Stomach (tissue), 4 donors: Measurements from ENCODE around the gene MAP3K14.

Experiments used
- EP300 ChIP-seq: sonication (generic); formaldehyde crosslinking; IDR thresholded peaks from one replicate; pipeline ENCODE4 v1.6.1; 2017; ENCODE audit warnings: antibody characterized with exemption
- POLR2A ChIP-seq, 4 donors: fragments of 450-650 bp; IDR thresholded peaks; one replicate each; pipeline ENCODE4 v1.6.1; 2016; ENCODE audit warnings: antibody characterized with exemption in 4 of 4, control low read depth in 2 of 4, mild to moderate bottlenecking in 1 of 4, moderate library complexity in 1 of 4
- POLR2AphosphoS5 ChIP-seq, 3 donors: sonication (generic); formaldehyde crosslinking; IDR thresholded peaks; one replicate each; pipeline ENCODE4 v1.6.1; 2016; ENCODE audit warnings: antibody characterized with exemption in 3 of 3
- TF ChIP-seq, protein P1 (sequence below), 7 experiments: fragments of 450-650 bp in 4 of 7; fragments of 200-600 bp in 3 of 7; sonication (generic) in 3 of 7; IDR thresholded peaks; one replicate each; pipeline ENCODE4 v1.5.1; 2016 to 2019; ENCODE audit warnings: antibody characterized with exemption in 7 of 7, control low read depth in 2 of 7, mild to moderate bottlenecking in 1 of 7

DNA sequence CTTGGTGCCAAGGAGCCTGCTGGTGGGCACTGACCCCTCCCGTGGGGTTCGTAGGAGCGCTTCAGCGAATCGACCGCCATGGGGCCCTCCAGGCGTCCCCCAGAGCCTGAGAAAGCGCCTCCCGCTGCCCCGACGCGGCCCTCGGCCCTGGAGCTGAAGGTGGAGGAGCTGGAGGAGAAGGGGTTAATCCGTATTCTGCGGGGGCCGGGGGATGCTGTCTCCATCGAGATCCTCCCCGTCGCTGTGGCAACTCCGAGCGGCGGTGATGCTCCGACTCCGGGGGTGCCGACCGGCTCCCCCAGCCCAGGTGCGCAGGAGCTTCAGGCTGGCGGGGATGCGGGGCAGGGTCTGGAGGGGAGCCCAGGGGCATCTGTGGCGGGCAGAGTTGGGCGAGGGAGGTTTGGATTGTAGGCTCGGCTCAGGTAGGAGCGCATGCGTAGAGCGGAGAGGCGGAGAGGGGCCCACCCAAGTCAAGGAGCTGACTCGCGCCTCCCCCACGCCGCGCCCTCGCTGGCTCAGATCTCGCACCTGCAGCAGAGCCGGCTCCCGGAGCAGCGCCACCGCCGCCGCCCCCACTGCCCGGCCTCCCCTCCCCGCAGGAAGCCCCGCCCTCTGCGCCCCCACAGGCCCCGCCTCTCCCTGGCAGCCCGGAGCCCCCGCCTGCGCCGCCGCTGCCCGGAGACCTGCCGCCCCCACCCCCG is 75.3 kb downstream of the MAP3K14 start:
- TF ChIP-seq, protein P1, sequence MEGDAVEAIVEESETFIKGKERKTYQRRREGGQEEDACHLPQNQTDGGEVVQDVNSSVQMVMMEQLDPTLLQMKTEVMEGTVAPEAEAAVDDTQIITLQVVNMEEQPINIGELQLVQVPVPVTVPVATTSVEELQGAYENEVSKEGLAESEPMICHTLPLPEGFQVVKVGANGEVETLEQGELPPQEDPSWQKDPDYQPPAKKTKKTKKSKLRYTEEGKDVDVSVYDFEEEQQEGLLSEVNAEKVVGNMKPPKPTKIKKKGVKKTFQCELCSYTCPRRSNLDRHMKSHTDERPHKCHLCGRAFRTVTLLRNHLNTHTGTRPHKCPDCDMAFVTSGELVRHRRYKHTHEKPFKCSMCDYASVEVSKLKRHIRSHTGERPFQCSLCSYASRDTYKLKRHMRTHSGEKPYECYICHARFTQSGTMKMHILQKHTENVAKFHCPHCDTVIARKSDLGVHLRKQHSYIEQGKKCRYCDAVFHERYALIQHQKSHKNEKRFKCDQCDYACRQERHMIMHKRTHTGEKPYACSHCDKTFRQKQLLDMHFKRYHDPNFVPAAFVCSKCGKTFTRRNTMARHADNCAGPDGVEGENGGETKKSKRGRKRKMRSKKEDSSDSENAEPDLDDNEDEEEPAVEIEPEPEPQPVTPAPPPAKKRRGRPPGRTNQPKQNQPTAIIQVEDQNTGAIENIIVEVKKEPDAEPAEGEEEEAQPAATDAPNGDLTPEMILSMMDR (IDR thresholded peaks at IDR 0.05): no peak
- no peak for TF ChIP-seq POLR2AphosphoS5 (IDR thresholded peaks at IDR 0.05)
- no peak for TF ChIP-seq EP300
- TF ChIP-seq POLR2A (IDR thresholded peaks at IDR 0.05): no peak
